Stomach (tissue), 4 donors: ENCODE measurements around the gene UBL3.

Experiments
- POLR2A ChIP-seq, 4 donors: fragments of 450-650 bp; IDR thresholded peaks; one replicate each; pipeline ENCODE4 v1.6.1; 2016; ENCODE audit warnings: antibody characterized with exemption in 4 of 4, control low read depth in 2 of 4, mild to moderate bottlenecking in 1 of 4, moderate library complexity in 1 of 4
- POLR2AphosphoS5 ChIP-seq, 3 donors: sonication (generic); formaldehyde crosslinking; IDR thresholded peaks; one replicate each; pipeline ENCODE4 v1.6.1; 2016; ENCODE audit warnings: antibody characterized with exemption in 3 of 3
- TF ChIP-seq, protein P1 (sequence below), 7 experiments: fragments of 450-650 bp in 4 of 7; fragments of 200-600 bp in 3 of 7; sonication (generic) in 3 of 7; IDR thresholded peaks; one replicate each; pipeline ENCODE4 v1.5.1; 2016 to 2019; ENCODE audit warnings: antibody characterized with exemption in 7 of 7, control low read depth in 2 of 7, mild to moderate bottlenecking in 1 of 7

GRCh38 chr13:29805994-29806979 lies 44.1 kb downstream of the UBL3 start:
- TF ChIP-seq, protein P1, sequence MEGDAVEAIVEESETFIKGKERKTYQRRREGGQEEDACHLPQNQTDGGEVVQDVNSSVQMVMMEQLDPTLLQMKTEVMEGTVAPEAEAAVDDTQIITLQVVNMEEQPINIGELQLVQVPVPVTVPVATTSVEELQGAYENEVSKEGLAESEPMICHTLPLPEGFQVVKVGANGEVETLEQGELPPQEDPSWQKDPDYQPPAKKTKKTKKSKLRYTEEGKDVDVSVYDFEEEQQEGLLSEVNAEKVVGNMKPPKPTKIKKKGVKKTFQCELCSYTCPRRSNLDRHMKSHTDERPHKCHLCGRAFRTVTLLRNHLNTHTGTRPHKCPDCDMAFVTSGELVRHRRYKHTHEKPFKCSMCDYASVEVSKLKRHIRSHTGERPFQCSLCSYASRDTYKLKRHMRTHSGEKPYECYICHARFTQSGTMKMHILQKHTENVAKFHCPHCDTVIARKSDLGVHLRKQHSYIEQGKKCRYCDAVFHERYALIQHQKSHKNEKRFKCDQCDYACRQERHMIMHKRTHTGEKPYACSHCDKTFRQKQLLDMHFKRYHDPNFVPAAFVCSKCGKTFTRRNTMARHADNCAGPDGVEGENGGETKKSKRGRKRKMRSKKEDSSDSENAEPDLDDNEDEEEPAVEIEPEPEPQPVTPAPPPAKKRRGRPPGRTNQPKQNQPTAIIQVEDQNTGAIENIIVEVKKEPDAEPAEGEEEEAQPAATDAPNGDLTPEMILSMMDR (IDR thresholded peaks at IDR 0.05) = no peak
- no peak for TF ChIP-seq POLR2AphosphoS5 (IDR thresholded peaks at IDR 0.05)
- TF ChIP-seq POLR2A (IDR thresholded peaks at IDR 0.05) = no peak
